HepG2 (cell line): ENCODE data around the gene SLC48A1. TPM values are rescaled to one million over a fixed set of nuclear protein-coding genes. Genes with fewer than 3 reads are reported as not detected.

Source experiments
- ADNP ChIP-seq: sonication (generic); formaldehyde crosslinking; IDR thresholded peaks from 2 replicates; pipeline ENCODE4 v1.4.0; 2020; ENCODE audit warnings: missing genetic modification reagents
- ARHGAP35 ChIP-seq: sonication (generic); formaldehyde crosslinking; IDR thresholded peaks from 2 replicates; pipeline ENCODE4 v1.9.0; 2022; ENCODE audit warnings: mild to moderate bottlenecking, inconsistent platforms, moderate library complexity, missing genetic modification reagents, borderline replicate concordance
- FOSL1 ChIP-seq: sonication (generic); formaldehyde crosslinking; IDR thresholded peaks from 2 replicates; pipeline ENCODE4 v1.9.0; 2021; ENCODE audit warnings: missing genetic modification reagents, borderline replicate concordance
- MTF1 ChIP-seq: sonication (generic); formaldehyde crosslinking; IDR thresholded peaks from 2 replicates; pipeline ENCODE4 v1.5.0; 2020; ENCODE audit warnings: missing genetic modification reagents
- POGZ ChIP-seq: sonication (generic); formaldehyde crosslinking; IDR thresholded peaks from 2 replicates; pipeline ENCODE4 v1.4.0; 2020; ENCODE audit warnings: mild to moderate bottlenecking, missing genetic modification reagents
- POLR2G ChIP-seq: fragments of 200-400 bp; formaldehyde crosslinking; IDR thresholded peaks from 2 replicates; pipeline ENCODE4 v1.6.1; 2018; ENCODE audit warnings: mild to moderate bottlenecking, low read depth, low read length, moderate library complexity
- SAP130 ChIP-seq: IDR thresholded peaks from 2 replicates; pipeline ENCODE4 v1.6.1; 2016; ENCODE audit warnings: low read depth
- SKIL ChIP-seq: sonication (generic); formaldehyde crosslinking; IDR thresholded peaks from 2 replicates; pipeline ENCODE4 v1.8.0; 2022; ENCODE audit warnings: missing genetic modification reagents, mild to moderate bottlenecking, moderate library complexity, borderline replicate concordance
- SUZ12 ChIP-seq: fragments of 150-350 bp; IDR thresholded peaks from 2 replicates; pipeline ENCODE4 v1.6.1; 2014; ENCODE audit warnings: low read depth, low read length
- THAP9 ChIP-seq: sonication (generic); formaldehyde crosslinking; IDR thresholded peaks from 2 replicates; pipeline ENCODE4; 2020; ENCODE audit warnings: missing genetic modification reagents, mild to moderate bottlenecking, borderline replicate concordance
- XRCC5 ChIP-seq: fragments of 200-400 bp; formaldehyde crosslinking; optimal IDR thresholded peaks from 2 replicates; pipeline ENCODE3; 2017; ENCODE audit warnings: mild to moderate bottlenecking, low read length
- polyA plus RNA-seq, 8 experiments: library from polyadenylated mRNA; depleted of rRNA in 3 of 8; stranded (reverse) in 7 of 8; unstranded in 1 of 8; fragments of >200 nt; fragmentation: Illumina TruSeq in 4 of 8; extraction: Trizol in 4 of 8; gene quantifications; 2 replicates each; pipeline versions ENCODE4 v1.2.1 to v1.2.3, GENCODE V29; 2011 to 2016; ENCODE audit warnings: low read depth in 4 of 8, missing spikeins in 1 of 8, mixed read lengths in 1 of 8; ENCODE audit not compliant: insufficient read depth in 1 of 8
- total RNA-seq, 5 experiments: library from RNA; depleted of rRNA; stranded (reverse); fragments of >200 nt; fragmentation: Illumina TruSeq; extraction: Trizol; gene quantifications; 2 replicates each; pipeline ENCODE4 v1.2.3, GENCODE V29; 2016; ENCODE audit warnings: low read depth in 1 of 5
- TF ChIP-seq, protein P1 (sequence below): IDR thresholded peaks from 2 replicates; pipeline ENCODE4 v1.6.1; 2018; ENCODE audit warnings: missing genetic modification reagents, mild to moderate bottlenecking, missing compliant biosample characterization
- TF ChIP-seq, protein P2 (sequence below): sonication (generic); formaldehyde crosslinking; IDR thresholded peaks from 2 replicates; pipeline ENCODE4 v1.5.1; 2020; ENCODE audit warnings: mild to moderate bottlenecking, missing genetic modification reagents, moderate library complexity
- TF ChIP-seq, protein P3 (sequence below): sonication (generic); formaldehyde crosslinking; conservative IDR thresholded peaks from 2 replicates; pipeline ENCODE4 v1.4.0; 2020; ENCODE audit warnings: mild to moderate bottlenecking, missing genetic modification reagents, moderate library complexity

The SLC48A1 gene
- total and polyA plus RNA-seq, 2 of the 13 experiments (the other 11 are each of a cell fraction or from before 2014, with no cell fraction given): 2.2 to 3.7 TPM

DNA sequence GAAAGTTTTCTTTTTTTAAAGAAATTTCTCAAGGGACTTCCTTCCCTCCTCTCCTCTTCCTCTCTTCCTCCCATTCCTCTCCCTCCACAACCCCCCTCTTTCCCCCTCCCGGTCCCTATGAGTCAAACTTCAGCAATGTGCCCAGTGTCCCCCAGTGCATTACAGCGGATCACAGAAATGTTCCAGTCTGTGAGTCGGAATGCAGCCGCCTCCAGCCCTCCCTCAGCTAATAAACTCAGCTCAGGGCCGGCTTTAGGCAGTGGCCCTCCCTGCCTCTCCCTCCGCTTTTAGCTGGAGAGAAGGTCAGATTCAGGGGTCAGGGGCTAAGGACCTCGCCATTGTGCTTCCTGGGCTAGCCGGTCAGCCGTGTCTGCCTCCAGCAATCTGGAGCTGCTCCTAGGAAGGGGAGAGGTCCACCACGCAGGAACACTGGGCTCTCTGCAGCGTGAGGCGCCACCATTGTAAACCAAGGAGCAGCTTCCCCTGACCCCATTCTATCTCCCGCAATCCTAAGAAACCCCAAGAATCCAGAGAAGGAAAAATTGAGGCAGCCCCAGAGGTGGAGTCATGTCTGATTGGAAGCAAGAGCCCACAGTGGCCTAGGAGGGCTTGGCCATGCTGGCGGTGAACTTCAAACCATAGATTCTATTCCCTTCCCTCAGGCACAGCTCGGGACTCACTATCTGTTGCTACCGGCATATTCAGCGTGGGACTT, 47.8 kb downstream of the SLC48A1 start (continued):
- TF ChIP-seq, protein P1, sequence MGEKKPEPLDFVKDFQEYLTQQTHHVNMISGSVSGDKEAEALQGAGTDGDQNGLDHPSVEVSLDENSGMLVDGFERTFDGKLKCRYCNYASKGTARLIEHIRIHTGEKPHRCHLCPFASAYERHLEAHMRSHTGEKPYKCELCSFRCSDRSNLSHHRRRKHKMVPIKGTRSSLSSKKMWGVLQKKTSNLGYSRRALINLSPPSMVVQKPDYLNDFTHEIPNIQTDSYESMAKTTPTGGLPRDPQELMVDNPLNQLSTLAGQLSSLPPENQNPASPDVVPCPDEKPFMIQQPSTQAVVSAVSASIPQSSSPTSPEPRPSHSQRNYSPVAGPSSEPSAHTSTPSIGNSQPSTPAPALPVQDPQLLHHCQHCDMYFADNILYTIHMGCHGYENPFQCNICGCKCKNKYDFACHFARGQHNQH (CRISPR knock-in tag): no peak
- no peak for TF ChIP-seq SUZ12
- no peak for TF ChIP-seq POGZ (CRISPR knock-in tag)
- no peak for TF ChIP-seq ARHGAP35 (CRISPR knock-in tag)
- TF ChIP-seq, protein P2, sequence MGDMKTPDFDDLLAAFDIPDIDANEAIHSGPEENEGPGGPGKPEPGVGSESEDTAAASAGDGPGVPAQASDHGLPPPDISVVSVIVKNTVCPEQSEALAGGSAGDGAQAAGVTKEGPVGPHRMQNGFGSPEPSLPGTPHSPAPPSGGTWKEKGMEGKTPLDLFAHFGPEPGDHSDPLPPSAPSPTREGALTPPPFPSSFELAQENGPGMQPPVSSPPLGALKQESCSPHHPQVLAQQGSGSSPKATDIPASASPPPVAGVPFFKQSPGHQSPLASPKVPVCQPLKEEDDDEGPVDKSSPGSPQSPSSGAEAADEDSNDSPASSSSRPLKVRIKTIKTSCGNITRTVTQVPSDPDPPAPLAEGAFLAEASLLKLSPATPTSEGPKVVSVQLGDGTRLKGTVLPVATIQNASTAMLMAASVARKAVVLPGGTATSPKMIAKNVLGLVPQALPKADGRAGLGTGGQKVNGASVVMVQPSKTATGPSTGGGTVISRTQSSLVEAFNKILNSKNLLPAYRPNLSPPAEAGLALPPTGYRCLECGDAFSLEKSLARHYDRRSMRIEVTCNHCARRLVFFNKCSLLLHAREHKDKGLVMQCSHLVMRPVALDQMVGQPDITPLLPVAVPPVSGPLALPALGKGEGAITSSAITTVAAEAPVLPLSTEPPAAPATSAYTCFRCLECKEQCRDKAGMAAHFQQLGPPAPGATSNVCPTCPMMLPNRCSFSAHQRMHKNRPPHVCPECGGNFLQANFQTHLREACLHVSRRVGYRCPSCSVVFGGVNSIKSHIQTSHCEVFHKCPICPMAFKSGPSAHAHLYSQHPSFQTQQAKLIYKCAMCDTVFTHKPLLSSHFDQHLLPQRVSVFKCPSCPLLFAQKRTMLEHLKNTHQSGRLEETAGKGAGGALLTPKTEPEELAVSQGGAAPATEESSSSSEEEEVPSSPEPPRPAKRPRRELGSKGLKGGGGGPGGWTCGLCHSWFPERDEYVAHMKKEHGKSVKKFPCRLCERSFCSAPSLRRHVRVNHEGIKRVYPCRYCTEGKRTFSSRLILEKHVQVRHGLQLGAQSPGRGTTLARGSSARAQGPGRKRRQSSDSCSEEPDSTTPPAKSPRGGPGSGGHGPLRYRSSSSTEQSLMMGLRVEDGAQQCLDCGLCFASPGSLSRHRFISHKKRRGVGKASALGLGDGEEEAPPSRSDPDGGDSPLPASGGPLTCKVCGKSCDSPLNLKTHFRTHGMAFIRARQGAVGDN (CRISPR knock-in tag): peak; percentile 47
- no peak for TF ChIP-seq ADNP (CRISPR knock-in tag)
- TF ChIP-seq POLR2G: 0 out of 2 replicates have a peak, but pooled peaks have one; percentile 38
- TF ChIP-seq SAP130 (CRISPR knock-in tag): 0 out of 2 replicates have a peak, but pooled peaks have one; percentile 32
- peak; percentile 17; the same call in 1 of the 2 replicates for TF ChIP-seq FOSL1
- no peak; the same call in 1 of the 2 replicates for TF ChIP-seq SKIL
- peak; percentile 46; the same call in 1 of the 2 replicates for TF ChIP-seq THAP9 (CRISPR knock-in tag)
- TF ChIP-seq XRCC5: peak; percentile 36
- TF ChIP-seq, protein P3, sequence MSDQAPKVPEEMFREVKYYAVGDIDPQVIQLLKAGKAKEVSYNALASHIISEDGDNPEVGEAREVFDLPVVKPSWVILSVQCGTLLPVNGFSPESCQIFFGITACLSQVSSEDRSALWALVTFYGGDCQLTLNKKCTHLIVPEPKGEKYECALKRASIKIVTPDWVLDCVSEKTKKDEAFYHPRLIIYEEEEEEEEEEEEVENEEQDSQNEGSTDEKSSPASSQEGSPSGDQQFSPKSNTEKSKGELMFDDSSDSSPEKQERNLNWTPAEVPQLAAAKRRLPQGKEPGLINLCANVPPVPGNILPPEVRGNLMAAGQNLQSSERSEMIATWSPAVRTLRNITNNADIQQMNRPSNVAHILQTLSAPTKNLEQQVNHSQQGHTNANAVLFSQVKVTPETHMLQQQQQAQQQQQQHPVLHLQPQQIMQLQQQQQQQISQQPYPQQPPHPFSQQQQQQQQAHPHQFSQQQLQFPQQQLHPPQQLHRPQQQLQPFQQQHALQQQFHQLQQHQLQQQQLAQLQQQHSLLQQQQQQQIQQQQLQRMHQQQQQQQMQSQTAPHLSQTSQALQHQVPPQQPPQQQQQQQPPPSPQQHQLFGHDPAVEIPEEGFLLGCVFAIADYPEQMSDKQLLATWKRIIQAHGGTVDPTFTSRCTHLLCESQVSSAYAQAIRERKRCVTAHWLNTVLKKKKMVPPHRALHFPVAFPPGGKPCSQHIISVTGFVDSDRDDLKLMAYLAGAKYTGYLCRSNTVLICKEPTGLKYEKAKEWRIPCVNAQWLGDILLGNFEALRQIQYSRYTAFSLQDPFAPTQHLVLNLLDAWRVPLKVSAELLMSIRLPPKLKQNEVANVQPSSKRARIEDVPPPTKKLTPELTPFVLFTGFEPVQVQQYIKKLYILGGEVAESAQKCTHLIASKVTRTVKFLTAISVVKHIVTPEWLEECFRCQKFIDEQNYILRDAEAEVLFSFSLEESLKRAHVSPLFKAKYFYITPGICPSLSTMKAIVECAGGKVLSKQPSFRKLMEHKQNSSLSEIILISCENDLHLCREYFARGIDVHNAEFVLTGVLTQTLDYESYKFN (CRISPR knock-in tag): 0 out of 2 replicates have a peak, but pooled peaks have one; percentile 43
- no peak for TF ChIP-seq MTF1
